Adipocyte (in vitro differentiated cells): ENCODE measurements around the gene TRPM5.

Experiments
- DNase-seq: peaks from one replicate; pipeline ENCODE4 v3.0.0-alpha.2; 2015; ENCODE audit warnings: low read depth
- H3K27me3 ChIP-seq: replicated peaks from 2 replicates; pipeline ENCODE4 v1.7.0; 2013; ENCODE audit warnings: mild to moderate bottlenecking, low read length, moderate library complexity; ENCODE audit not compliant: control insufficient read depth, insufficient read depth
- H3K36me3 ChIP-seq: 2 replicates; pipeline ENCODE4 v1.7.0; 2013; ENCODE audit warnings: low read length, mild to moderate bottlenecking, moderate library complexity; ENCODE audit not compliant: control insufficient read depth, insufficient read depth, severe bottlenecking
- H3K4me1 ChIP-seq: 2 replicates; pipeline ENCODE4 v1.7.0; 2013; ENCODE audit warnings: mild to moderate bottlenecking, low read length, moderate library complexity; ENCODE audit not compliant: control insufficient read depth, insufficient read depth
- H3K4me3 ChIP-seq: 2 replicates; pipeline ENCODE4 v1.7.0; 2013; ENCODE audit warnings: mild to moderate bottlenecking, low read length, moderate library complexity
- H3K9ac ChIP-seq: 2 replicates; pipeline ENCODE4 v1.7.0; 2013; ENCODE audit warnings: mild to moderate bottlenecking, low read length, moderate library complexity
- H3K9me3 ChIP-seq: 2 replicates; pipeline ENCODE4 v1.7.0; 2013; ENCODE audit warnings: mild to moderate bottlenecking, low read length, moderate library complexity; ENCODE audit not compliant: control insufficient read depth

Gene TRPM5

DNA sequence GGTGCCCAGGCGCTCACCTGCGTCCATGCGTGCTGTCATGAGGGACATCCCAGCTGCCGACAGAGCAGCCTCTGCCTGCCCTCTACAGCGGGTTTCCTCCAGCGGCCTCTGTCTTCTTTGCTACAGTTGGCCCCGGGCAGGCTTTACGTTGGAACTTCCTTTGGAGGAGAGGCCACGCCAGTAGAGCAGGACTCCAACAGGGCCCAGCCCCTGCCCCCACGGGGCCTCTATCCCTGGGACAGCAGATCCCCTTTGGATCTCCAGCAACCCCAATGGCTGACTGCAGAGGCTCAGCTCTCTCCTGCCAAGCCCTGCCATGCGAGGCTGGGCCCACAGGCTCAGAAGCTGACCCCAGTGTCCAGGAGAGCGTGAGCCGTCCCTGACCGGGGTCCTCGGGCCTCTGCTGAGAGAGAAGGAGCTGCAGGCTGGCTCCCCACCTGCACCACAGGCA is 12.1 kb downstream of the TRPM5 start:
- no peak overlapping the region for H3K9ac ChIP-seq
- no peaks in the 10 kb centered on the region for H3K9me3 ChIP-seq
- peaks cover 32% of the 10 kb centered on the region for H3K27me3 ChIP-seq
- no peaks in the 10 kb centered on the region for H3K36me3 ChIP-seq
- no peak for DNase-seq
- no peaks in the 10 kb centered on the region for H3K4me1 ChIP-seq
- H3K4me3 ChIP-seq, result no peak overlapping the region

DNA sequence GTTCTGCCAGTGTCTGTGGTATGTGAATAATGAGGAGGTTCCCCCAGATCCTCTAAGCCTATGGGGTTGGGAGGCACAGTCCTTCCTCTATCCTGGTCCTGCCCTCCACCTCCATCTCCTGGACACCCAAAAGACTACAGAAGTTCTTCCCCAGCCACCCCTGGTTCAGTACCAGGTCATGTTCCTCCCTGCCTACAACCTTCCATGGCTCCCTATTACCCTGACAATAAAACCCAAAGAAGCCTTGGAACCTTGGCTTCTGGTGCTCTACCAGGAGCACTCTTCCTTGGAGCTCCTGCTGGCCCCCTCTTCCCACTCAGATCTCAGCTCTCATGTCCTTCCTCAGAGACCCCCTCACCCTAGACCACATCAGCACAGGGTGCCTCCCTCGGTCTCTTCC is 12.9 kb downstream of the TRPM5 start:
- H3K9me3 ChIP-seq, result no peaks in the 10 kb centered on the region
- no peaks in the 10 kb centered on the region for H3K36me3 ChIP-seq
- DNase-seq, result no peak
- H3K4me3 ChIP-seq, result no peak overlapping the region
- H3K9ac ChIP-seq, result no peak overlapping the region
- no peaks in the 10 kb centered on the region for H3K4me1 ChIP-seq
- peaks cover 27% of the 10 kb centered on the region for H3K27me3 ChIP-seq

DNA sequence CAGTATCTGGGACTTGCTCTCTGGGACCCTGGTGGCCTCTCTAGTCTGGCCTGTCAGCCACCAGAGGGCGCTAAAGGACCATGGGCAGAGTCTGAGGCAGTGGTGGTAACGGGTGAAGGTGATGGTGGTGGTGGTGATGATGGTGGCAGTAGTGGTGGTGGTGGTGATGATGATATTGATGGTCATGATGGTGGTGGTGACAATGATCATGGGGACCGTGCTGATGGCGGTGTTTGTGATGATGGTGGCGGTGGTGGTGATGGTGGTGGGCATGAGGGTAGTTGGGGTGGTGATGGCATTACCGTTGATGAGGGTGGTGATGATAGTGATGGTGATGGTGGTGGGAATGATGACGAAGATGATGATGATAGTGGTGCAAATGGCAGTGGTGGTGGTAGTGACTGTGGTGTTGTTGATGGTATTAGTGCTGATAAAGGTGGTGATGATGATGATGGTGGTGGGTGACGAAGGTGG is 16.0 kb downstream of the TRPM5 start:
- DNase-seq, result peak; percentile 78
- peaks cover 31% of the 10 kb centered on the region for H3K27me3 ChIP-seq
- H3K4me3 ChIP-seq, result no peak overlapping the region
- H3K9ac ChIP-seq, result no peak overlapping the region
- no peaks in the 10 kb centered on the region for H3K4me1 ChIP-seq
- H3K9me3 ChIP-seq, result no peaks in the 10 kb centered on the region
- no peaks in the 10 kb centered on the region for H3K36me3 ChIP-seq

DNA sequence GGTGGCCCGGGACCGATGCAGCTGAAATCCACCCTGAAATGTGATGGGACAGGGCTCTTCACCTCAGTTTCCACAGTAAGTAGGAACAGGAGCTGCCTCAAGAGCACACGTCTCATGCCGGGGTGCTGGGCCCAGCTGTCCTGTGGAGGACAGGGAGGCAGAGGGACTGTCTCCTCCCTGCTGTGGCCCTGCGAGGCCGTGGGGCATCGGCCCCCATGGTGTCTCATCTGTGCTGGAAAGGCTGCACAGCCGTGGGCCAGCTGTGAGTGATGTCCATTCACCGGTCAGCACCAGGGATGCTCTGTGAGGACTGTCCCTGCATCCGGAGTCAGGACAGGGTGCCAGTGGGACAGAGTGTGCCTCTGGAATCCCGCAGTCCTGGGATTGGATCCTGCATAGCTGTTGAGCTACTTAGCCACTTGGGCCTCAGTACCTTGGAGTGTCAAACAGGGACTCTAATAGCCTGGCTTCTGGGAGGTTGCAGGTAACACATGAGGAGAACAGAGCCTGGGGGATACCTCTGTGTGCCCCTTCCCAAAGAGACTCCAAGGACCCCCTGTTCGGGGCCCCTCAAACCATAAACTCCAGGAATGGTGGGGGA is 16.5 kb downstream of the TRPM5 start:
- H3K9ac ChIP-seq, result no peak overlapping the region
- no peaks in the 10 kb centered on the region for H3K36me3 ChIP-seq
- no peak overlapping the region for H3K4me3 ChIP-seq
- H3K9me3 ChIP-seq, result no peaks in the 10 kb centered on the region
- peaks cover 34% of the 10 kb centered on the region for H3K27me3 ChIP-seq
- H3K4me1 ChIP-seq, result no peaks in the 10 kb centered on the region
- no peak for DNase-seq

DNA sequence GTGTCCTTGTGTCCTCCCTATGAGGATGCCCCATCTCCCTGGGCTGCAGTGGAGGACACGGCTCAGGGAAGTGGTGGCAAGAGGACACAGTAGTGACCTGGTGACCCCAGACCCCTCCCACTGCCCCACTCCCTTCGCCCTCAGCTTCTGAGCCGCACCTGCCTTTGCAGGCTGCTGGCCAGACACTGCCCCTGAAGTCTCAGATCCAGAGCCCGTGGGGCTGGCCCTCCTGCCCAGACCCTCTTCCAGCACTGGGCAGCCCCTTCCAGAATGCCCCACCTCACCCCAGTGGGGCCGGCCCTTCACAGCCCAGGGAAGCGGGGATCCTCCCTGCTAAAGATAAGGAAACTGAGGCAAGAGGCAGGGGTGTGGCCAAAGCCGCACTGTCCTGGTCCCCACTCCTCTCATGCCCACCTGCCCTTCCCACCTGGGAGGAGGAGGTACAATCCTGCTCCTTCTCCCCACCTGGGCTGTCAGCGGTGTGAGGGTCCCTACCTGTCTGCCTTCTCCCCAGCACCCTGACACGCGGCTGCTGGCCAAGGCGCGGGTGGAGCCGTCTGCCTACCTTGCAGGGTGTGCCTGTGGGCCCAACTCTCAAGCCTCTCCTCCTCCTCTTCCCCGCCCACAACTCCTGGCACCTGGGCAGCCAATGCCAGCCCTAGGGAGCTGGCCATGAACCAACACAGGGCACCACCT is 17.3 kb downstream of the TRPM5 start:
- no peaks in the 10 kb centered on the region for H3K4me1 ChIP-seq
- H3K9ac ChIP-seq, result no peak overlapping the region
- peaks cover 34% of the 10 kb centered on the region for H3K27me3 ChIP-seq
- DNase-seq, result no peak
- H3K36me3 ChIP-seq, result no peaks in the 10 kb centered on the region
- H3K4me3 ChIP-seq, result no peak overlapping the region
- no peaks in the 10 kb centered on the region for H3K9me3 ChIP-seq

DNA sequence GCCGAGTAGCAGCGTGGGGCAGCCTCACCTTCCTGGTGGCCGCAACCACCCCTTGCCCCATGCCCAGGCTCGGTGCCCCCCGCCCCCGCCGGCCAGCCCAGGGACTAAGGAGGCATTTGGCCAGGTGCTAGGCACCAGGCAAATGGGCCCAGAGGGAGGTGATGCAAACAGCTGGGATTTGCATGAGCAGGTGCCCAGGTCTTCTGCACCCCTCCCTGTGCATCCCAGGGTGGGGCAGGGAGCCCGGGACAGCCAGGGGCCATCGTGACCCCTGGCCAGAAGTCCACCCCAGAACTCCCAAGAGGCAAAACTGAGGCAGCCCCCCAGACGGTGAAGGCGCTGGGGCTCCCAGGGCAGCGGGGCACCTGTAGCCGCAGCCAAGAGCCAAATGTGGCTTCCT is 18.1 kb downstream of the TRPM5 start:
- Histone ChIP-seq H3K27me3 (peaks cover 35% of the 10 kb centered on the region), H3K9me3 (no peaks in the 10 kb centered on the region), H3K4me1 (no peaks in the 10 kb centered on the region), H3K4me3 (no peak overlapping the region), H3K36me3 (no peaks in the 10 kb centered on the region), H3K9ac (no peak overlapping the region)
- no peak for DNase-seq

DNA sequence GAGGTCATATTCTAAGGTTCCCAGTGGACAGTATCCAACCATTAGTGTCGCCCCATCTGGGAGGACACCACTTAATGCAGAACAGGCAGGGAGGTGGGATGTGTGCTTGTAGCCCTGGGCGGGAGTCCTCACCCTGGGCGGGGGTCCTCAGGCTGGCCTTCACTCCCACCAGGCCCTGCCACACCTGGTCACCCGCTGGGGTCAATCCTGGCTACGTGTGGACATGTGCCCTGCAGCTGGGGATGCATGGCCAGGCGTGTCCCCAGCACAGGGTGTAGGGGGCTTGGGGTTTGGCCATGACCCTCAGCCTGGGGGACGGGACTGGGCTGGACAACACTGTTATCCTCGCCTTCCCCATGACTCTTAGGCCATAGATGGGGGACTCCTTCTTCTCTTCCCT is 18.8 kb downstream of the TRPM5 start:
- H3K36me3 ChIP-seq, result no peaks in the 10 kb centered on the region
- DNase-seq, result no peak

DNA sequence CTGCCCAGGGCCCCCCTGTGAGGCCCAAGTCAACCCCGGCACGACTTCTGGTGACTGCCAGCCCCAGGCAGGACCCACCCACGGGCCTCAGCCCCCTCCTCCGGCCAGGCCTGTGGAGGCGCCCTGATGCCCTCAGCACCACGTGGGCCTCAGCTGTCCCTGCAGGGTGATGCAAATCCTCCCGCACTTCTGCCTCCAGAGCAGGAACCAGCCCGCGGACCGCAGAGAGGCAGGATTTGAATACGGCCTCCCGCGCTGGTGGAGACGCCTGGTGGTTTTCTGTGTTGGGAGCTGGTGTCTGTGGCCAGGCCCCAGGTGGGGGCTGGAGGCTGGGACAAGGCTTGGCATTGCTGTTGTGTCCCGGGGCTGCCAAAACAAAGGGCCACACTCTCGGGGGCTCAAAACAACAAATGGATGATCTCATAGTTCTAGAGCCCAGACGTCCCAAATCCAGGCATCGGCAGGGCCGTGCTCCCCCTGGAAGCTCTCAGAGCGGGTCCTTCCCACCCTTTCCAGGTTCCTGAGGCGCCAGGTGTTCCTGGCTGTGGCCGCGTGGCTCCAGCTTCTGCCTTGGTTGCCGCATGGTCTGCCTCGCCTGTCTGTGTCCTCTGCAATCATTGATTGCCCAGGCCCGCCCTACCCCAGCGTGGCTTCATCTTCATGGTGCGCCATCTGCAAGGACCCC is 19.4 kb downstream of the TRPM5 start:
- no peak for DNase-seq
- H3K9ac ChIP-seq, result no peak overlapping the region

More for the DNA sequence above, 18.8 kb downstream of the TRPM5 start:
- H3K27me3 ChIP-seq, result peaks cover 40% of the 10 kb centered on the region
- no peaks in the 10 kb centered on the region for H3K4me1 ChIP-seq
- H3K9me3 ChIP-seq, result no peaks in the 10 kb centered on the region
- H3K4me3 ChIP-seq, result no peak overlapping the region
- no peak overlapping the region for H3K9ac ChIP-seq

DNA sequence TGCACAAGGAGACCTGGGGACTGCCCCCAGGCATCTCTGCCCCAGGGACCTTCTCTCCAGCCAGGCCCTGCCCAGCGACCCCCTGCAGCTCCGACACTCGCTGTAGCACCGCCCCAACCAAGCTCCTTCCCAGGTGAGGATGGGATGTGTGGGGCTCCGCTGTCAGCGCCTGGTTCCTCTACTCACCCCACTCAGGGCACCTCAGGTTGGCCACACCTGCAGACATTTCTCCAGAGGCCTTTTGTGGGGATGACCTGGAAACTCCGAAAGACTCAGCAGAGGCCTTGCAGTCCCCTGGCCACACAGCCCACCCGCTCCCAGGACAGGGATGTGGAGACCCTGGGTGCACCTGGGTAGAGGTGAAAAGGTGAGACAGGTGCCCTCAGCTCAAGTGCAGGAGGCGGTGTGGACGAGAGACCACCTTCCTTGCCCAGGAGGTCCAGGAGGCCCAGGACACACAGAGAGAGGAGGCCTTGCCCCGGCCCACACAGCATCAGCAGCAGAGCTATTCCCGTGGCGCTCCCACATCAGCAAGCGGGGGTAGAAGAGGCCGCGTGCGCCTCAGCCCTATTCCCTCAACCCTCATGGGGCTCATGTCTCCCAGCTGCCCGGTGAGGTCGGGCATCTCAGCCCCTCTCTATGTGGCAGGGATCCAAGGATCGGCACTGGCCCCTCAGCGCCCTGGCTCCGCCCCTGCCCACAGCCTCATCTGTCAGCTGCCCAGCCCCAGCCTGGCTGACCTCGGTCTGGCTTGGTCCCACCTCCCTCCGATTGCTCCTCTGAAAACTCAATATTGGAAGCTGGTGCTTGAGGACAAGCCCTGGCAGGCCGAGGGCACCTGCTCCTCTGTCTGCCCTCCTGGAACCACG is 20.9 kb downstream of the TRPM5 start:
- no peaks in the 10 kb centered on the region for H3K9me3 ChIP-seq
- H3K4me3 ChIP-seq, result no peak overlapping the region
- no peaks in the 10 kb centered on the region for H3K4me1 ChIP-seq
- DNase-seq, result no peak
- H3K27me3 ChIP-seq, result peaks cover 36% of the 10 kb centered on the region
- no peak overlapping the region for H3K9ac ChIP-seq
- no peaks in the 10 kb centered on the region for H3K36me3 ChIP-seq

More for the DNA sequence above, 19.4 kb downstream of the TRPM5 start:
- no peaks in the 10 kb centered on the region for H3K36me3 ChIP-seq
- peaks cover 40% of the 10 kb centered on the region for H3K27me3 ChIP-seq
- H3K4me1 ChIP-seq, result no peaks in the 10 kb centered on the region
- no peaks in the 10 kb centered on the region for H3K9me3 ChIP-seq
- H3K4me3 ChIP-seq, result no peak overlapping the region

DNA sequence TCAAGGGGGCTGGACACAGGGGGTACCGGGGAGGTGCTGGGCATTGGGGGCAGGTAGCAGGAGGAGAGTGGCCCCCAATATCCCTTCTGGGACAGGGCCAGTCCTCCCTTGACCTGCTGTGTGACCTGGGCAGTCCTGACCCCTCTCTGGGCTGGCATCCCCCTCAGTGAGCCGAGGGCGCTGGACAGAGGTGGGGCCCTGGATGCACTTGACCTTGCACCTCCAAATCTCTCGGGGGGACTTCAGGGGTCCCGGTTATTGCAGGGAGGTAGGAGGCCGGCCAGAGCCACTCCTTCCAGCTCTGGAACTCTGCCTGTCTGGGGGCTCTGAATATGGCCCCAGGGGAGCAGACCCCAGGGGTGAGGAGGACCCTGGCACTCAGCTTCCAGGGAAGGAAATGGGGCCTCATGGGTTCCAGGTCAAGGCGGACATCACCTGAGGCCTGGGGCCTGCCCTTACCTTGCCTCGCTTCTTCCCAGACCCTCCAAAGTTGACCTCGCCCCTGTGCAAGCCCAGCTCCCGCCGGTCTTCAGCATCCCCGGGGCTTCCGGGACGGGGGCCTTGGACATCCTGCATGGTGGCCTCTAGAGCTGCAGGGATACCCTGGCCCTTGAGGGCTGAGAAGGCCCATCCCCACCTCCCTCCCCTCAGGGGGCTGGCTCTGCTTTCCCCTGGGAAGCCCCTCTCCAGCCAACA is 21.7 kb downstream of the TRPM5 start:
- Histone ChIP-seq H3K27me3 (peaks cover 36% of the 10 kb centered on the region), H3K4me1 (no peaks in the 10 kb centered on the region), H3K36me3 (no peaks in the 10 kb centered on the region), H3K9me3 (no peaks in the 10 kb centered on the region), H3K9ac (no peak overlapping the region), H3K4me3 (no peak overlapping the region)
- DNase-seq, result no peak
